Suprapubic skin (tissue), 4 donors: ENCODE measurements around the gene IFT52.

Experiments
- CTCF ChIP-seq, 2 donors: fragments of 200-600 bp in 1 of 2; fragments of 450-650 bp in 1 of 2; sonication (generic) in 1 of 2; IDR thresholded peaks; one replicate each; pipeline ENCODE4 v1.5.1; 2016 to 2019; ENCODE audit warnings: antibody characterized with exemption in 2 of 2, mild to moderate bottlenecking in 1 of 2, moderate library complexity in 1 of 2
- EP300 ChIP-seq: sonication (generic); formaldehyde crosslinking; IDR thresholded peaks from one replicate; pipeline ENCODE4 v1.6.1; 2017; ENCODE audit warnings: antibody characterized with exemption
- POLR2A ChIP-seq, 2 donors: fragments of 450-650 bp; IDR thresholded peaks; one replicate each; pipeline ENCODE4 v1.6.1; 2017; ENCODE audit warnings: antibody characterized with exemption in 2 of 2, mild to moderate bottlenecking in 2 of 2, moderate library complexity in 2 of 2
- POLR2AphosphoS5 ChIP-seq, 3 donors: sonication (generic); formaldehyde crosslinking; IDR thresholded peaks; one replicate each; pipeline ENCODE4 v1.6.1; 2017; ENCODE audit warnings: antibody characterized with exemption in 3 of 3

DNA sequence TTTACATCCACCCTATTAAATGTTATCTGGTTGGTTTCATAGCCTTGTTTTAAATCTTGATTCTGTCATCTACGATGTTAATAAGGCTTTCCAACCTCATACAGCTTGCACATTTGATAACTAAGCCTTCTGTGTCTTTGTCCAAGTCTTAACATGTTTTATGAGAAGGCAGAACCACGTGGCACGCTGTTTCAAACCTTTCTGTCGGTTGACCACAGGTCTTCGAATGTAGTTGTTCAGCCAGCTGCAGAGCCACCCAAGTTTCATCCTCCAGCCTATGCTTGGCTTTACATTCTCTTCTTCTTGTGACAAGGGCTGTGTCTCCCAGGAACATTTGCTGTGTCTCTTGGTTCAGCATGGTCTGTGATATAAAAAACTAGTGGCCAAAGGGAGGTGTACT lies 47.6 kb upstream of the IFT52 start:
- TF ChIP-seq CTCF (IDR thresholded peaks at IDR 0.05): no peak
- TF ChIP-seq EP300: no peak
- no peak for TF ChIP-seq POLR2AphosphoS5 (IDR thresholded peaks at IDR 0.05)
- no peak for TF ChIP-seq POLR2A (IDR thresholded peaks at IDR 0.05)
